ENCODE measurements around the gene HEYL.
"Not testable (repeated sequence)": the region's sequence is repeated elsewhere in the genome, so short reads cannot be mapped to it uniquely, and the experiment has no call there.

Gene HEYL

GRCh38 chr1:39635205-39635870, 4.1 kb downstream of the HEYL start:
- DNase-seq: no peak

- DNase-seq: no peak
These were observed 6.0 kb downstream of the HEYL start for GRCh38 chr1:39633422-39633821.

DNA sequence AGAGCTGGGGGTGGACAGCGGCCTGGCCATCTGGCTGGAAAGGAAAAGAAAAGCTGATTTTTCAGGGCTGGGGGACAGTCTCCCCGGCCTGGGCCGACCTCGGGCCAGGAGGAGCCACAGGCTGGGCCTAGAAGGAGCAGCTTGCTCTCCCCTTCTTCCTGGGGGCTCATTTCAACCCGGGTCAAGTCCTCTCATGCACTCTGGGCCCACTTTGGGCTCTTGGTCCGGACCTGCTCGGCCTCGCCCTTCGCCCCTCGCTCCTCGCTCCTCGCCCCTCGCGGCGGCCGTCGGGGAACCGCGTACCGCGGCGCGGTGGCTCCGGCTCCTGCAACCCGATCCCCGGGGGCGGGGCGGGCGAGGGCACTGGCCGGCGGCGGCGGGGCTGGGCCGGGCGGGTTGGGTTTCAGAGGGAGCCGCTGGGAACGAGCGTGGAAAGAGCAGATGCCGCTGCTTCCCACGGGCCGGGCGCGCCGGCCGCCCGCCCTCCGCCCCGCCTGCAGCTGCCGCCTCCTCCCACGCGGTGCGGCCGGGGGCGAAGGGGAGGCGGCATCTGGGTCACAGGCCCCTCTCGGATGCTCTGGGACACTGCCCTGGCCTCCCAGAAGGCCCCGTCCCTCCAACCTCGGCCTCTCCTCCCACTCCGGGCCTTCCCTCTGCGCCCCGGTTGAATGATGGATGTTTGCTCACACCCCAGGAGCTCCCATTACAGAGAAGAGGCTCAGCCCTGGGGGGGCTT, 6.6 kb downstream of the HEYL start:
- DNase-seq: no peak

DNA sequence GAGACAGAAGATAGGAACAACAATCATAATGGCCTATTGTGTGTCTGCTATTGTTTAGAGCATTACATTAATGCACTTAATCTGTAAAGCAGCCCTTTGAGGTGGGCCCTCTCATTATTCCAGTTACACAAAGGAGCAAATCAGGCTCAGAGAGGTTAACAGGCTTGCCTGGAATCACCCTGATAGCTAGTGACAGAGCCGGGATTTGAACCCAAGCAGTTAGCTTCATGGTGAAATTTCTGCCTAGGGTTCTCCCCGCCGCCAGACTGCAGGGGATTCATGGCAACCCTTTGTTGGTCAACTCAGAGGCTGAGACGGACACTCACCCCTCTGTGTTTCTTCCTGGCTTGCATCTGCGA, 7.1 kb downstream of the HEYL start:
- no peak for DNase-seq

DNA sequence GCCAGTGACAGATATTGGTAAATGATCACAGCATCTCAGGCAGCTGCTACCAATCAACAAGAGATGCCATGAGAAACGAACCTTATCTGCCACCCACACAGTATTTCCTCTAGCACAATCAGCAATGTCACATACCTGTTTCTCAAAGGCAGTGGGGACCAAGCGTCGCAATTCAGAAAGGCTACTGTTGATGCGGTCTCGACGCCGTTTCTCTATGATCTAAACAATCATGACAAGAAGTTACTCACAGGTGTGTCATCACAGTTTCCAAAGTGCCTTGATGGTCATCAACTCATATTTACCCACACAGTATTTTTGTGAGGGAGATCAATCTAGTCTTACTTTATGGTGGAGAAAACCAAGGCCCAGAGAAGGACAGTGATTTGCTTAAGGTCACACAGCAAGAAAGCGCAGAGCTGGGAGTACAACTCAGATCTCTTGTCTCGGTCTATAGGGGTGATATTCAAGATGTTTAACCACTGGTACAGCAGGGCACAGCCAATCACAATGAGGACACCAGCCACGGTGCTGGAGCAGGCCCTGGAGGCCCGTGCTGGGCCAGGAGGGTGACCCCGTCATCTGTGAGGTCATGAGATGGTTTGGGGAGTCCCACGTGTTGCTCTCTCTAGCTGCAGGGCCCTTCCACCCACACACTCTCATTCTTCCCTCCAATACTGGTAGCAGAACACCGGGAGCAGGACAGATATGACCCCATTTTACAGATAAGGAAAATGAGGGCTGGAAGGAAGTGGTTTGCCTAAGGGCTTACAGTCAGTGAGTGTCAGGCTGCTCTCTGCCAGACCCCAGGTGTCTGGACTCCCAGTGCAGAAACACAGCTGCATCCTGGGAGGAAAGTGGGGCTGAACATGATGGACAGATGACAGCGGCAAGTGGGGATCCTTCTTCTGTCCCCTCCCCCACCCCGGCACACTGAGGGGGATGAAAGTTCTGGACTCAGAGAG, 7.8 kb downstream of the HEYL start:
- DNase-seq: no peak

DNA sequence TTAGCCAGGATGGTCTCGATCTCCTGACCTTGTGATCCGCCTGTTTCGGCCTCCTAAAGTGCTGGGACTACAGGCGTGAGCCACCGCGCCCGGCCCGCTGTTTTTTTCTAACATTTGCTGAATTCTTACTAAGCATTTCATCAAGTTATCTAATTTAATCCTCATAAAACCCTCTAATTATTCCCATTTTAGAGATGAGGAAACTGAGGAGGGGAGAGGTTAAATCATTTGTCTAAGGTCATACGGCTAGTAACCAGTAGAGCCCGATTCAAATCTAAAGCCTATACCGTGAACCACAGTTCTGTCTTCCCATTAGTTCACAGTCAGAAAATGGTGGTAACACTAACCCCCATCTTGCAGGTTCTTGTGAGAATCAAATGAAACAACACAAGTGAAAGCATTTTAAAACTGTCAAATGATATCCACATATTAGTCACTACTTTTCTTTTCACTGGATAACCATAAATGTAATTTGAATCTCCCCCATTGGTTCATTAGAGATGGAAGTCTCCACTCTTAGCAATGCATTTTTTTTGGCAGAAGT, 10.6 kb downstream of the HEYL start:
- DNase-seq: no peak

GRCh38 chr1:39626646-39627045, 12.8 kb downstream of the HEYL start:
- DNase-seq: no peak

DNA sequence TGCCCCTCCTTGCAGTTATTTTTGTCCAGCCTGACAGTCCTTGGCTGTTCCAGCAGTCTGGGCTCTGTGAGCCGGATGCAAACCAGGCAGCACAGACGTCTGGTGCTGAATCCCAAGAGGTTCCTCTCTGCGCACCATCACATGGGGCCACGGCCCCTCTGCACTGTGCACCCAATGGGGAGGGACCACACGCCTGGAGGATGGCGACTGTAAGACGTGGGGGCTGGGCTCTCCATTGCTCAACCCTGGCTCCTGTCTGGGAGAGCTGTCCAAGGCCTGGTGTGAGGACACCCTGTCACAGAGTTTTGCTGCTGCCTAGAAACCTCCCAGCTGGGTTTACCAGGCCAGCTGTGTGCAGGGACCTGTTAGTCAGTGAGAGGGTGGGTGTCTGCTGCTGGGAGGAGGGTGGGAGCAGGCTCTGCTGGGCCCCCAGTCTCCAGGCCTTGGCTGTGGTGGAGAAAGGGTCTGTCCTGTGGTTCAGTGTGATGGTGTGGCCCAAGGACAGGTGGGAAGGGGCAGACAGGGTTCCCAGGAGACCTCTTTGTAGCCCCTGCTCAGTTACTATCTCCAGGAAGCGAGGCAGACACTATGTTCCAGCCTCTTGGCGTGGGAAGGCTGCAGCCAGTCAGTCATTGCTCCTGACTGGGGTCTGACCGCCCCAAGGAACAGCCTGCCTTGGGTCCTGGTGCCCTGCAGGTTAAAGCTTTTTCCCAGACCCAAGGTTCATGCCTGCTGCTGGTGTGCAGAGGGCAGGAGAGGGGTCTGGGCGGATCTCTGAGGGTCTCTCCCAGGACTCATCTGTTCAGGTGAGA, 13.8 kb downstream of the HEYL start:
- DNase-seq: no peak

DNA sequence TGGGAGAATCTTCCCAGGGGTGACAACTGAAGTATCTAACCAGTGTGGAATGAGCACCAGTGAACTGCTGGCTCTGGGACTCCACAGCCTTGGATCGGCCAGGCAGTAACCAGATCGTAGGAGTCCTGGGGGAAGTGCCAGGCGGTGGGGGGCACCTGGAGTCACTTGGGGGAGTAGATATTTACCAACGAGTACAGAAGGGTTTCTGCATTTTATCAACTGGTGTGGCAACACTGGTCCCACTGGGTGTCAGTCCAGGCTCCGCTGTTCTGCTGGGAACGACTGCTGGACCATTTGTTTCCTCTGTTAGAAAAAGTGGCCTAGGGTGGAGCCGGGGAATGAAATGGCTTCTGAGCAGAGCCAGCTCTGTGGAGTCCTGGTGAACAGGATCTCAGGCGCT, 14.4 kb downstream of the HEYL start:
- no peak for DNase-seq

DNA sequence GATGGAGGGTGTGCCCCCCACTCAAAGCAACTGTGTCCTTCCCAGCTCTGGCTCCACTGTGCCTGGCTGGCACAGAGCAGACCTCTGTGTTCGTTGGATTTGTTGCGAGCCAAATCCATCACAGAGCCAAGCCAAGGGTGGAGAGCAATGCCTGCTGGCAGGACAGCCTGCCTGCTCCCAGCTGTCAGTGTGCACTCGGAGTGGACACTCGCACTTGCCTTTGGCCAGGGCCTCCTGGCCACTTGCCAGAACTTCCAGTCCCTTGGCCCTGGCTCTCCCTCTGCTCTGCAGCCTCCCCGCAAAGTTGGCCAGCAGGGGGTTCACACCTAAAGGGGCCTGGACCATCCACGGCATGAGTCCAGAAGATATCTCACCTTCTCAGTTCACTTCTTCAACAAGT, 16.4 kb downstream of the HEYL start:
- DNase-seq: no peak

GRCh38 chr1:39622427-39622826, 17.0 kb downstream of the HEYL start:
- DNase-seq: no peak

DNA sequence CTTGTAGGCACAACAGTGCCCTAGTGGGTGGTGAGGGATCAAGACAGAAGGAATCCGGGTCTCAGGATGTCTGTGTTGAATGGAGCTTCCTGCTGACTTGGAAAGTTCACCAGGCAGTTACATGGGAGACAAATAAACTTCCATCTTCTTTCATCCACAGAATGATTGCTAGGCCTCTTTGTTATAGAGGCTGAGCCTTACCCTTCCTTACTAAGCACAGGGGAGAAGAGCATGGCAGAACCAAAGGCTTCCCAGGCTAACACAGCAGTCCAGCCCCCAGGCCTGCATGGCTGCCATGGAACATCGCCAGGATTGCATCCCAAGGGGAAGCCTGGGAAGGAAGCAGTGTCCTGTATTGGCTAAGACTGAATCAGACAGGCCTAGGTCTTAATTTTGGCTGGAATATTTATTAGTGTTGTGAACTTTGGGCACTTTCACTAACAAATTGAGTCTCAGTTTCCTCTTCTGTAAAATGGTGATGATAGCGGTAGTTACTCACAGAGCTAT, 18.7 kb downstream of the HEYL start:
- no peak for DNase-seq

DNA sequence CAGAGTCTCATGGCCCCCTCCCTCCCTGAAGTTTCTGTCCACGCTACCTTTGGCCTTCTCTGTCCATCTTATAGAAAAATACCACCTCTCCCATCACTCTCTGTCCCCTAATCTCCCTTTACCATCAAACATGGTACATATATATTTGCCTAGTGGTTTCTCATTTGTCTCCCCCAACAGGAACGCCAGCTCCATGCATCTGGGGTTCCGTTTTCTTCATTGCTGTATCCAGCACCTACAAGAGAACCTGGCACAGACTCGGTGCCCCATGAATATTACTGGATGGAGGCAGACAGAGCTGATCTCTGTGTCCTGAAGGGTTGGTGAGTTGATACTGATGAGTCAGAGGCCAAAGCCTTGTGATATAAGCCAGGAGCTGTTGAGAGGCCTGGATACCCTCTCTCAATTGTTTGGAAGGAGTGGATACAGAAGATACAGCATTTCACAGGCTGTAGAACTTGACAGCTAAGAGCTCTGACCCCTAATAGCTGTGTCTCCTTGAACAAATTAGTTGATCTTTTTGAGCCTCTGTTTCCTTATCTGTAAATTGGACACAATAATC, 21.9 kb downstream of the HEYL start:
- DNase-seq: no peak

- DNase-seq: peak; percentile 26
These were observed 24.3 kb downstream of the HEYL start for GRCh38 chr1:39615086-39615673.

- DNase-seq: no peak
These were observed 25.0 kb downstream of the HEYL start for GRCh38 chr1:39614488-39614887.

DNA sequence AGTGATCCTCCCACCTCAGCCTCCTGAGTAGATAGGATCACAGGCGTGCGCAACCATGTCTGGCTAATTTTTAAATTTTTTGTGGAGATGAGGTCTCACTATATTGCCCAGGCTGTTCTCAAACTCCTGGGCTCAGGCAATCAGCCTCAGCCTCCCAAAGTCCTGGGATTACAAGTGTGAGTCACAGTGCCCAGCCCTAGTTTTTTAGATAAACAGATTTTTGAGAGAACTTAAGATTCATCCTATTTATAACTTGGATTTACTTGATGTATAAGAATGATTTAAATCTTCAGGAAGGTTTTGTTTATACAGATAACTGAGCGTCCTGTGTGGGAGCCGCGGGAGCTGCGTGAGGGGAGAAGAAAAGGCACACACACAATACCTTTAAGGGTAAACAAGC, 26.2 kb downstream of the HEYL start:
- no peak for DNase-seq

GRCh38 chr1:39609618-39610331, 29.7 kb downstream of the HEYL start:
- DNase-seq: no peak

GRCh38 chr1:39608921-39609320, 30.5 kb downstream of the HEYL start:
- DNase-seq: no peak

GRCh38 chr1:39603677-39604076, 35.8 kb downstream of the HEYL start:
- not testable (repeated sequence) for DNase-seq

DNA sequence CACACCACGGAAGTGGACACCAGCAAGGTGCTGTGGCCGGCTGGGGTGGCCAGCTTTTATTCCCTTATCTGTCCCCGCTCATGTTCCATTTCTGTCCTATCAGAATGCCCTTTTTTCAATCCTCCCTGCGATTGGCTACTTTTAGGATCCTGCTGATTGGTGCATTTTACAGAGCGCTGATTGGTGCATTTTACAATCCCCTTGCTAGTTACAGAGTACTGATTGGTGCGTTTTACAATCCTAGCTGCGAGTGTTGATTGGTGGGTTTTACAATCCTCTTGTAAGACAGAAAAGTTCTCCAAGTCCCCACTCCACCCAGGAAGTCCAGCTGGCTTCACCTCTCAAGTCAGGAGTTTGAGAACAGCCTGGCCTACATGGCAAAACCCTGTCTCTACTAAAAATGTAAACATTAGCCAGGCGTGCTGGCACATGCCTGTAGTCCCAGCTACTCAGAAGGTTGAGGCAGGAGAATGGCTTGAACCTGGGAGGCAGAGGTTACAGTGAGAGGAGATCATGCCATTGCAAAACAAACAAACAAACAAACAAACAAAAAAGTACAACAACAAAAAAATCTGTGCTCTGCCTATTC, 37.7 kb downstream of the HEYL start:
- DNase-seq: not testable (repeated sequence)

Measured in DMS79 (cell line).